COLO829 (cell line): ENCODE results near the gene RER1.

Experiments used
- DNase-seq: peaks from one replicate; pipeline ENCODE4 v3.0.0; 2012; ENCODE audit warnings: low spot score

RER1 gene

DNA sequence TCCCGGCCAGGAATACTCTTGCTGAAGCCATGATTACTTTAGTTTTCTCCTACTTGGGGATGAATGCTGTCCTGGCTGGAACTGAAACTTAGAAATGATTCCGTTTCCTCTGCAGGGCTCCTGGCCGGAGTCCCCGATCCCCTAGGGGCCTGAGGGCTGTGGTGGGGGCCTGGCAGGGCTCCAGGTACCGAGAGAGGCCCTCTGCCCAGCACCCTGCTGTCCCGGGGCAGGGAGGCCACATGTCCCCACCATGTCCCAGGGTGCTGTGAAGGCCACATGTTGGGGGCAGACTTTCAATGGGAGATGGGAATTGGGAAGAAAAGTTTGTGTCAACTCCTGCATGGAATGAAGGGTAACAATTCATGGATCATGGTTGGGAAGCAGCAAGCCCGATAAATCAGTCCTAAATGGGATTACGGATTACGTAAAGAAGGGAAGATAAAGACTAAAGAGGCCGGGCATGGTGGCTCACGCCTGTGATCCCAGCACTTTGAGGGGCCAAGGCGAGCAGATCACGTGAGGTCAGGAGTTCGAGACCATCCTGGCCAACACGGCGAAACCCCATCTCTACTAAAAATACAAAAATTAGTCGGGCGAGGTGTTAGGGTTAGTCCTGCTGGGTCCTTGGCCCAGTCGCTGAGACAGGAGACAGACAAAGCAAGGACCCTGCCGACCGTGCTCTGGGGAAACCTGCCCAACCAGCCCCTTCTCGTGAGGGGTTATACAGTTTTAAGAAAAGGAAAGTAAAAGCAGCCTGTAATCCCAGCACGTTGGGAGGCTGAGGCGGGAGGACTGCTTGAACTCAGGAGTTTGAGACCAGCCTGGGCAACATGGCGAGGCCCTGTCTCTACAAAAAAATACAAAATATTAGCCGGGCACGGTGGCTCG lies 37.8 kb upstream of the RER1 start:
- no peak for DNase-seq

DNA sequence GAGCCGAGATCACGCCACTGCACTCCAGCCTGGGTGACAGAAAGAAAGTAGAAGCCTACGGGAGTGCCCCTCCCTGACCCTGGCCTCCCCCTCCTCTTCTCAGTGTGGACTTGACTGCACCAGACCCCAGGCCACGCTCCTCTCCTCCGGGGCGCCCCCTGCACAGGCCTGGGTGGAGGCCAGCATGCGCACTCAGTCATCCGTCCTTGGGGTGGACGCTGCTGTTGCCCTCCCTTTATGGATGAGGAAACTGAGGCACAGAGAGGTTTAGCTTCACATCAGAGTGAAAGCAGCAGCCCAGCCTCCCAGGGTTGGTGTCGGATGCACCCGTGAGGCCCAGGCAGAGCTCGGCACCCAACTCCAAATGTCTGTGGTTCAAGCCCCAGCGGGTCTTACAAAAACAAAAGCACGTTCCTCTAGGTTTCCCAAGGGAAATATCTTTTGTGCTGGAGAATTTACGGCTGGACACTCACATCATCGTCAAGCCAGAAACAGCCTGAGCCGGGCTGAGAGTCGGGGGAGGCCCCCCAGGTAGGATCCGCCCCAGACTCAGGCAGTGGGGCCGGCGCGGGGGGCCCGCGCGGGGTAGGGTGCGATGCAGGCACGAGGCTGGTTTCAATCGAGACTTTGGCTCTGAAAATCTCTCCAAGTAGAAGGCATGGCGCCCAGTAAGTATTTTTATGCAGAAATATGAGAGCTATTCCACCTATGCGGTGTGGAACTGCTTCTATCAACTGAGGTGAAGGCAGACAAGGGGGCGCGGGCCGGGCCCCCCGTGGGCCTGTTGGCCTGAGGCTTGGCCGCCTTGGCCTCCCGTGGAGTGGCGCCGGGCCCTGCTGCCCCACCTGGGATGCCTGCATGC lies 36.9 kb upstream of the RER1 start:
- DNase-seq = no peak

DNA sequence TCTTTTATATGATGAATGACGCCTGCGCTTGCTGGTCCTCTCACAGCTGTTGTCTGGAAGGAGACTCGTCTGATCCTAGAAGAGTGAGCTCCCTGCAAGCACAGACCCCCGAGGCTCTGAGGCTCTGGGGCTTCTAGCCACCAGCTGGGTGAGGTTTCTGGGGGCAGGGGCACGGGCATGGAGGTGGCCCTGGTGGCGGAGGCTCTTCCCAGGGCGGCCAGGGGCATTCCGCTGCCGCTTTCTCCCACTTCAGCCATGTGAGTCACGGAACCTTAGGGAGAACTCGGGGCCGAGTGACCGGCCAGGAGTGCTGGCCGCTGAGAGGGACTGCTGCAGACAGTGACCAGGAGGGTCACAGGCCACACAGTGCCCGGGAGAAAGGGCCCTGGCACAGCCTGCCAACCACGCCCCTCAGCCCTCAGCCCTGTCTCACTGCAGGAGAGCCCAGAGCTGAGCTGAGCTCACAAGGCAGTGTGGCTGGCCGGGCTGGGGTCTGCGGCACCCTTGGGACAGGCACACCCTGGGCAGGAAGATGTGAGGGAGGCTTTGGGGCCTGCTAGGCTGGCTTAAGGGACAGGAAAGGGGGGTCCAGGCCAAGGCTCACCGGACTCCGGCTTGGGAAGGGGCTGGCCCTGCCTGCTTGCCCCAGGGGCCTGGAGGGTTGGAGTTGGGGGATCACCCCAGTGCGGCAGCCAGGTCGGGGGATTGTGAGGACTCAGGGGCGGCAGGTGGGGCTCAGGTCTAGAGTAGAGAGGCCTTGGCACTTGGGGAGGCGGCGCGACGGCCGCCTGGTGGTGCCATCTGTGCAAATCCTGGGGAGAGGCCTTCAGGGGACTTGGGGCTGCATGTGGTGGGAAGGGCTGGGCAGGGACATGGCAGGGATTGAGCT lies 36.0 kb upstream of the RER1 start:
- DNase-seq = no peak

DNA sequence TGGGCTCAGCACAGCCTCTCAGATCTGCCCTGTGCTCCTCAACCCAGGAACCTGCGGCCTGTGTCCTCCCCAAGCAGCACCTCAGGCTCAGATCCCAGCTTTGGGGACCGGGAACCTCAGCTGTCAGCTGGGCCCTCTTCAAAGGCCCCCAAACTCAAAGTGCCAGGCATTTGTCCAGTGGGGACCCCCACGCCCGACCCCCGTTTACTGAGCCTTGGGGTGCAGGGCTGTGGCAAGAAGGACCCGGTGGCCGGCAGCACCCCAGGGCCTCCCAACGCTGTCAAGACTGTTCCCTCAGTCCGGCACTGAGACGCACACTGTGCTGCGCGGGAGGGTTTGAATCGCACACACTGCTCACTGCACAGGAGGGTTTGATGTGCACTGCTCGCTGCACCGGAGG lies 35.2 kb upstream of the RER1 start:
- DNase-seq = no peak

GRCh38 chr1:2356911-2357845 lies 34.5 kb upstream of the RER1 start:
- no peak for DNase-seq

GRCh38 chr1:2358072-2358471 lies 33.6 kb upstream of the RER1 start:
- no peak for DNase-seq

GRCh38 chr1:2358651-2359640 lies 32.7 kb upstream of the RER1 start:
- no peak for DNase-seq

GRCh38 chr1:2360588-2361364 lies 30.9 kb upstream of the RER1 start:
- DNase-seq = no peak

DNA sequence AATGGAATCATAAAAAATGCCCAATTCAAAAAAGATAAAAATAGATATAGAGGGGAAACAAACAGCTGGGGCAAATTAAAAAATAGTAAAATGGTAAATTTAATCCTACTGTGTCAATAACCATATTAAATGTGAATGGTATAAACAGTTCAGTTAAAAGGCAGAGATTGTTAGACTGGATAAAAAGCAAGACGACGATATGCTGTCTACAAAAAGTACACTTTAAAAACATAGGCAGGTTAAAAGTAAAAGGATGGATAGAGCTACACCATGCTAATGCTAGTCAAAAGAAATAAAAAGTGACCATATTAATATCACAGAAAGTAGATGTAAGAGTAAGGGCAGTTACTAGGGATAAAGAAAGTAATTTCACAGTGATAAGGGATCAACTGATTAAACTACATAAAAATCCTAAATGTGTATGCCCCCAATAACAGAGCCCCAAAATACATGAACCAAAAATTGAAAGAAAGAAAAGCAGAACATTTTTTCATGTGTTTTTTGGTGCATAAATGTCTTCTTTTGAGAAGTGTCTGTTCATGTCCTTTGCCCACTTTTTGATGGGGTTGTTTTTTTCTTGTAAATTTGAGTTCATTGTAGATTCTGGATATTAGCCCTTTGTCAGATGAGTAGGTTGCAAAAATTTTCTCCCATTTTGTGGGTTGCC lies 27.7 kb upstream of the RER1 start:
- DNase-seq = no peak

GRCh38 chr1:2368053-2368744 lies 23.4 kb upstream of the RER1 start:
- DNase-seq = no peak

DNA sequence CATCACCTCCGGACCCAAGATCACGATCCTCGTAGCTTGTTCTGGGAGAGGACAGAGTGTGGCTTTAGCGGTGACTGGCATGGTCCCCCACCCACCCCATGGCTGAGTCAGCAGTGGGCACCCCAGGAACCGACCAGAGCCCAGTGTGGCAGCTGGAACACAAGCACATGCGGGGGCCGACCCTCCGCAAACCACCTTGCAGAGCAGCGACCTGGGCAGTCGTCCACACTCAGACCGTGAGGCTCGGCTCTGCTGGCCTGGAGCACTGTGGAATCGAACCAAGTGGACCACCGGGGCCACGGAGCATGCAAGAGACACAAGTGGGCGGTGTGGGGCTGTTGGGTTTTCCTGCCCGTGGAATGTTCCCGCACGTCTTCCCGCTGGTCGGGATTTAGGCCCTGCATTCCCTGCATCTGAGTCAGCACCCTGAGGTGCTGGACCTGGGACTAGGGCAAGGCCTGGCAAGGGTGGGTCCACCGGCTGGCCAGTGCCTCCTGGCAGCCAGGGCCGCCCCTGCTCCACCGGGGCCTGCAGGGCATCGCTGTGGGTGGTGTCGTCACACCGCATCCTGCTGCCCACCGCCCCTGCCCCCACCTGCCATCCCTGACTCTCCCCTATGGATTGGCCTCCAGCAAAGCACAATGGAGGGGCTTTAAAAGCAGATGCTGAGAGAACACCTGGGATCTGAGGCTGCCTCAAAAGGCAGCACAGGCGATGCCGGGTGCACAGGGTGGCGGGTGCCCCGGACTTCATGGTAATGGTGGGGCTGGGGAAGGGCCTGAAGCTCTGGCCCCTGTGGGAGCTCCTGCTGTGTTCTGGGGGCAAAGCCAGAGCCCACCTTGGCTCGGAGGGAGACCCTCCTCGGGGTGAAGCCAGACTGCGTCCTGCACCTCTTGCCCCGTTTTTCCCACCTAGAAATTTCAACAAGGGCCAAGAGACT lies 18.8 kb upstream of the RER1 start:
- no peak for DNase-seq

DNA sequence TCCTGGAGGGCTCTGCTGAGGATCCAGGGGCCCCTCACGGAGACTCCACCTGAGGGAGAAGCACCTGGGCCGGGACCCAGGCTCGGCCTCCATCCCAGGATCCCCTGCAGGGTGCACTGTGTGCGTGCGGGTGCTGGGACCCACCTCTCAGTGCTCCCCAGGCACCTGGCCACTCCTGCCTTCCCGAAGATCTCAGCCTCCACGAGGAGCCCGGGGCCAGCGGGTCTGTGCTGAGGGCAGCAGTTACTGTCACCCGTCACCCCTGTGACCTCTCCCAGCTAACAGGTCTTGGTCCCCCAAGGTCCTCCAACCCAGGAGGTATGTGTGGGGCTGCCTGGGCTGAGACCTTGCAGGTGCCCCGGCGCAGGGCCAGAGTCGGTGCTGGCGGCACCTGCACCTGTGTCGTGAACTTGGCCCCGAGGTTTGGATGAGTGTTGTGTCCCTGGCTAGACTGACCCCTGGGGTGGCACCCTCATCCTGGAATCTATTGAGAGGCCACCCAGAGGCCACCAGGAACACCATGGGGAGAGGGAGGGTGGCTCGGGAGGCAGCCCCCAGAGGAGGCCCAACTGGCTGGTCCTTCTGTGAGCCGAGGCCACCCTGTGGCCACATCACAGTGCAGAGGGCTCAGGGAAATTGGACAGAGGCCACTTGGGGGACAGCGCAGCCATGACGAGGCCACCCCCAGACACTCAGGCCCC lies 17.9 kb upstream of the RER1 start:
- no peak for DNase-seq

DNA sequence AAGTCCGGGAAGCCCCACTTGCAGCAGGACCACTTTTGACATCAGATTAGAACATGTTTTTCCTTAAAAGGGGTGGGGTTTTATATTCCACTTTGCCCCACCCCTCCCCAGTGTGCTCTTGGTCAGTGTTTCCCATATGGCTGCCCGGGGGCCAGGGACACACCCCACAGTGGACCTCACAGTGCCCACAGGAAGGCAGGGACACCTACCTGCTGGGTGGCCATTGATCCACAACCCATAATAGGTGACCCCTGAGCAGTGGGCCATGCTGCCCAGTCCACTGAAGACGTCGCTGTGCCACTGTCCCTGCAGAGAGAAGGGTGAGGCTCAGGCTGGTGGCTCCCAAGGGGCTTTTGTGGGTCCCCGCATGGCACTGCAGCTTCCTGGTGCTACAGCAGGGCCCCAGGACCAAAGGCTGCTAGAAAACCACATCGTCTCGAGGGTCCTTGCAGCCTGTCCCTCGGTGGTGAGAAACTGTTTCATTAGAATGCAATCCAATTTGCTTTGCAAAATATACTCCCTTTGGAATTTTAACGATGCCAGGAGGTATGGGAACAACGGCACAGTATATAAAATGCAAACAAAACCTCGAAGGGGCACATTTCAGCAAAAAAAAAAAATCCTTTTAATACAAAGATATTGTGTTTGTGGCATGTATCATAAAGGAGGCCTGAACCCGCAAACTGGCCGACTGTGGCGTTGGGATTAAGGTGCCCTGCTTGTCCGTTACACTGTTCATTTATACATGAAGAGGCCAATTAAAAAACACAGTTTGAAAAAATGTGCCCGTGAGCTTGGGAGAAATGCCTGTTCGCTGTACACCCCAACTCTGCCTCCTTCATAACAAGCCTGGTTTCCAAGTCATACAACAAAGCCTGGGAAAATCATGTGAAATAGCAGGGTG lies 17.1 kb upstream of the RER1 start:
- no peak for DNase-seq

DNA sequence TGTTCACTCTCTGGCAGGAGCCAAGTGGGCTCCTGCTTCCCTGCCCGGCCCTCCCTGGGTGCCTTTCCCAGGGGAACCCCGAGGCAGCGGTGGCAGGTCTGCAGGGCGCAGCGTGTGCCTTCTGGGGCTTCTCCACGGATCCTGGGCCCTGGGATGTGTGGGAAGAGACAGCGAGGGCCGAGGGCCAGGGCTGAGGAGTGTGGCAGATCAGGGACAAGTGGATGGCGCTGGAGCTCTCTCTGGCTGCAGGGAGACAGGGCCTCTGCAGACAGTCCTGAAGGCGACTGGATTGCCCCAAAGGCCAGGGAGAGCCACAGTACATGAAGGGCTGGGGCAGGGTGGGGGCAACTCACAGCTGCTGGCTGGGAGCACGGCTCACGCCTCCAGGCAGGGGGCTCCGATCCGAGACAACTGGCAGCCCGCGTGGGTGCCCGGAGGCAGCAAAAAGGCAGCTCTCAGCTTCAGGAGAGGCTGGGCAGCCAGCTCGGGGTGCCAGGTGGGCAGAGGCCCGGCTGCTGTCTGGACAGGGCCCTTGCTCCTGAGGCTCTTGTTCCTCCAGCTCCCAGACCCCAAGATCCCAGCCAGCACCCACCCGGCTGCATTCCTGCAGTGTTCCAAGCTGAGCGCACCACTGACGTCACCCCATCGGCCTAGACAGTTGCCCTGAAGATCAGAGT lies 16.3 kb upstream of the RER1 start:
- no peak for DNase-seq

- no peak for DNase-seq
Measured at GRCh38 chr1:2375923-2376260, 15.7 kb upstream of the RER1 start.
